Heart left ventricle (tissue), 13 donors: ENCODE results near the gene KCNC1.

Experiments
- POLR2A ChIP-seq, 2 donors: fragments of 450-650 bp; IDR thresholded peaks; one replicate each; pipeline ENCODE4 v1.6.1; 2017; ENCODE audit warnings: antibody characterized with exemption in 2 of 2, mild to moderate bottlenecking in 2 of 2, moderate library complexity in 2 of 2
- TF ChIP-seq, protein P1 (sequence below), 12 donors: fragments of 200-600 bp; sonication (generic) in 4 of 12; IDR thresholded peaks; one replicate each; pipeline versions ENCODE4 v1.5.0 to v1.8.0; 2018 to 2022; ENCODE audit warnings: antibody characterized with exemption in 12 of 12, mild to moderate bottlenecking in 5 of 12
- donor health status: ischemic (EF 13 %, LVEDD 7.1; RV severe dilation, severe dysfunction).
- donor health status: DM: no; HTN: yes; CAD: no.
- donor health status: DM: no; HTN: no; CAD: no.
- donor health status: ischemic (EF 25% LVEDD 6.9; RV normal size, moderate dysfunction).
- donor health status: ischemic (EF 25% LVEDD 5.7; RV mildly dilated, moderate dysfunction).
- donor health status: ischemic (EF 35%, LVEDD 5.7; RV mildly dilated, moderate dysfunction).
- donor health status: nonischemic (EF 11% LVEDD 7.7; RV severe dilation, severe dysfunction).
- donor health status: DM: yes; HTN: yes; CAD: no.
- donor health status: PGD.
- donor health status: ischemic (EF 29% LVEDD 5.4; RV normal size, mild dysfunction).
- donor health status: nonischemic (EF 23%, LVEDD 6.1; RV moderate dilation, normal function).

DNA sequence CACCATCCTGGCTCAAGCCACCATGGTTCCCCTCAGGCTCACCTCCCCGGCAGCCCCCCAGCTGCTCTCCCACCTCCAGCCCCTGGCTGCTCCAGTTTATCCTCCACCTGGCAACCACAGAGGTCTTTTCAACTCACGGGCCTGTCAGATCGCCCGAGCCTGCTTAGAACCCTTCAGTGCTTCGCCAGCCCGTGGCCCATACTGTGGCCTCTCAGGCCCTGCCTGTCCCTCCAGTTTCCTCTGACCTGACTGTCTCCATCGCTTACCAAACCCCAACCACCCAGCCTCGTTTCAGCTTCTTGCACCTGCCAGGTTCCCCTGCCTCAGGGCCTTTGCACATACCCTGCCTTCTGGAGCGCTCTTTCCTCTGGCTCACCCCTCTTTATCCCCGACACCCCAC lies 6.9 kb downstream of the KCNC1 start:
- TF ChIP-seq, protein P1, sequence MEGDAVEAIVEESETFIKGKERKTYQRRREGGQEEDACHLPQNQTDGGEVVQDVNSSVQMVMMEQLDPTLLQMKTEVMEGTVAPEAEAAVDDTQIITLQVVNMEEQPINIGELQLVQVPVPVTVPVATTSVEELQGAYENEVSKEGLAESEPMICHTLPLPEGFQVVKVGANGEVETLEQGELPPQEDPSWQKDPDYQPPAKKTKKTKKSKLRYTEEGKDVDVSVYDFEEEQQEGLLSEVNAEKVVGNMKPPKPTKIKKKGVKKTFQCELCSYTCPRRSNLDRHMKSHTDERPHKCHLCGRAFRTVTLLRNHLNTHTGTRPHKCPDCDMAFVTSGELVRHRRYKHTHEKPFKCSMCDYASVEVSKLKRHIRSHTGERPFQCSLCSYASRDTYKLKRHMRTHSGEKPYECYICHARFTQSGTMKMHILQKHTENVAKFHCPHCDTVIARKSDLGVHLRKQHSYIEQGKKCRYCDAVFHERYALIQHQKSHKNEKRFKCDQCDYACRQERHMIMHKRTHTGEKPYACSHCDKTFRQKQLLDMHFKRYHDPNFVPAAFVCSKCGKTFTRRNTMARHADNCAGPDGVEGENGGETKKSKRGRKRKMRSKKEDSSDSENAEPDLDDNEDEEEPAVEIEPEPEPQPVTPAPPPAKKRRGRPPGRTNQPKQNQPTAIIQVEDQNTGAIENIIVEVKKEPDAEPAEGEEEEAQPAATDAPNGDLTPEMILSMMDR (IDR thresholded peaks at IDR 0.05): no peak
- TF ChIP-seq POLR2A (IDR thresholded peaks at IDR 0.05): no peak
